A549 (cell line): ENCODE measurements around the gene EYA2.

Experiments
- HOXA7 ChIP-seq: fragments of 250-450 bp; sonication (Bioruptor Pico); IDR thresholded peaks from 2 replicates; pipeline ENCODE4 v1.5.0; 2020; ENCODE audit warnings: mild to moderate bottlenecking, moderate library complexity
- NPAS2 ChIP-seq: fragments of 250-450 bp; sonication (Bioruptor Pico); IDR thresholded peaks from 2 replicates; pipeline ENCODE4 v1.8.0; 2022; ENCODE audit warnings: mild to moderate bottlenecking, moderate library complexity, borderline replicate concordance
- POLR2A ChIP-seq: IDR thresholded peaks from 2 replicates; pipeline ENCODE4 v1.6.1; 2012; ENCODE audit warnings: mild to moderate bottlenecking, low read length
- SMC3 ChIP-seq: fragments of >200 bp; sonication (Bioruptor Twin); formaldehyde crosslinking; IDR thresholded peaks from 3 replicates; pipeline ENCODE4 v1.6.1; 2018; ENCODE audit warnings: inconsistent platforms
- TF ChIP-seq, protein P1 (sequence below): fragments of >200 bp; sonication (Bioruptor Twin); formaldehyde crosslinking; IDR thresholded peaks from 3 replicates; pipeline ENCODE4 v1.5.1; 2016
- TF ChIP-seq, protein P2 (sequence below): fragments of 450-650 bp; IDR thresholded peaks from 2 replicates; pipeline ENCODE4 v1.6.1; 2014; ENCODE audit warnings: antibody characterized with exemption

DNA sequence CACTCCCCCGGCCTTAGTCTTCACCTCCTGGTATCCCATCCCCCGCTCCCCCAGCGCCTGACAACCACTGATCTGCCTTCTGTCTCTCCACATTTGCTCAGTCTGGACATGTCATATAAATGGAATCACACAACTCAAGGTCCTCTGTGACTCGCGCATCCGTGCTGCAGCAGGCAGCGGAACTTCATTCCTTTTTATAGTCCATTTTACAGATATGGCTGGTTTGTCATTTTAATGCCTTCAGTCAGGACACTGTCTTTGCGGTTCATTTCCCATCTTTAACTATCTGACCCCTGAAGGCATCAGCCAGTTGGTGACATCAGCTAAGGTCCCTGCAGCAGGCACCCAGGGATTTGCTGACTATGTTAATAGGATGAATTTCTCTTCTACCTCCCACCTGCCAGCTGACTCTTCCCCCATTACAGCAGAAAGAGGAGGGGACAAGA is 336.2 kb downstream of the EYA2 start:
- TF ChIP-seq, protein P1, sequence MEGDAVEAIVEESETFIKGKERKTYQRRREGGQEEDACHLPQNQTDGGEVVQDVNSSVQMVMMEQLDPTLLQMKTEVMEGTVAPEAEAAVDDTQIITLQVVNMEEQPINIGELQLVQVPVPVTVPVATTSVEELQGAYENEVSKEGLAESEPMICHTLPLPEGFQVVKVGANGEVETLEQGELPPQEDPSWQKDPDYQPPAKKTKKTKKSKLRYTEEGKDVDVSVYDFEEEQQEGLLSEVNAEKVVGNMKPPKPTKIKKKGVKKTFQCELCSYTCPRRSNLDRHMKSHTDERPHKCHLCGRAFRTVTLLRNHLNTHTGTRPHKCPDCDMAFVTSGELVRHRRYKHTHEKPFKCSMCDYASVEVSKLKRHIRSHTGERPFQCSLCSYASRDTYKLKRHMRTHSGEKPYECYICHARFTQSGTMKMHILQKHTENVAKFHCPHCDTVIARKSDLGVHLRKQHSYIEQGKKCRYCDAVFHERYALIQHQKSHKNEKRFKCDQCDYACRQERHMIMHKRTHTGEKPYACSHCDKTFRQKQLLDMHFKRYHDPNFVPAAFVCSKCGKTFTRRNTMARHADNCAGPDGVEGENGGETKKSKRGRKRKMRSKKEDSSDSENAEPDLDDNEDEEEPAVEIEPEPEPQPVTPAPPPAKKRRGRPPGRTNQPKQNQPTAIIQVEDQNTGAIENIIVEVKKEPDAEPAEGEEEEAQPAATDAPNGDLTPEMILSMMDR: no peak
- TF ChIP-seq, protein P2, sequence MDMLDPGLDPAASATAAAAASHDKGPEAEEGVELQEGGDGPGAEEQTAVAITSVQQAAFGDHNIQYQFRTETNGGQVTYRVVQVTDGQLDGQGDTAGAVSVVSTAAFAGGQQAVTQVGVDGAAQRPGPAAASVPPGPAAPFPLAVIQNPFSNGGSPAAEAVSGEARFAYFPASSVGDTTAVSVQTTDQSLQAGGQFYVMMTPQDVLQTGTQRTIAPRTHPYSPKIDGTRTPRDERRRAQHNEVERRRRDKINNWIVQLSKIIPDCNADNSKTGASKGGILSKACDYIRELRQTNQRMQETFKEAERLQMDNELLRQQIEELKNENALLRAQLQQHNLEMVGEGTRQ: no peak
- TF ChIP-seq HOXA7 (CRISPR knock-in tag) (no peak), POLR2A (no peak), NPAS2 (CRISPR knock-in tag) (no peak), SMC3 (no peak)
